K562 (cell line): ENCODE data around the gene PNPLA7. TPM values are rescaled to one million over a fixed set of nuclear protein-coding genes. Genes with fewer than 3 reads are reported as not detected.
A peak's percentile ranks its signal among the peaks of the same experiment; 100 is the strongest.

Source experiments
- ATAC-seq: fragments of 200-7000 bp; cut with Tn5 transposase; 3 replicates; pipeline ENCODE4 v1.9.1; 2020; ENCODE audit warnings: moderate library complexity
- BruUV-seq: library from RNA; stranded (reverse); fragments of 400-500 nt; replicated peaks from 2 replicates; lab custom pipeline; 2021; lab: Mats Ljungman, UMichigan
- CTCF ChIA-PET: fragments of 300-600 bp; formaldehyde crosslinking; extraction: SDS; loops from one replicate; lab custom pipeline; 2021; ENCODE audit warnings: low intra/inter-chr PET ratio; lab: Yijun Ruan, JAX
- POLR2A ChIA-PET: fragments of 300-600, 350-650 bp; sonication (Branson Sonifier 250); formaldehyde crosslinking; extraction: SDS; loops from one replicate; lab custom pipeline; 2021; ENCODE audit warnings: antibody characterized with exemption, inconsistent platforms; lab: Yijun Ruan, JAX
- DNase-seq, 4 experiments: peaks; one replicate each; pipeline versions ENCODE4 v3.0.0 to v3.0.0-alpha.2; 2011 to 2018; ENCODE audit warnings: low spot score in 3 of 4, mixed read lengths in 3 of 4; ENCODE audit errors: extremely low read depth in 1 of 4
- FAIRE-seq: peaks from 2 replicates; lab custom pipeline; 2011; peaks lifted over from hg19 to GRCh38; lab: Jason Lieb, UNC
- H2AFZ ChIP-seq: 2 replicates; pipeline ENCODE4 v1.6.0; 2011; ENCODE audit warnings: low read depth, low read length, control low read depth, inconsistent platforms
- H3K27ac ChIP-seq: fragments of 200-600 bp; 3 replicates; pipeline ENCODE4 v1.8.0; 2011; ENCODE audit warnings: low read depth, mild to moderate bottlenecking, control low read depth, inconsistent platforms, low read length, moderate library complexity, mixed read lengths; ENCODE audit errors: extremely low read depth
- H3K27me3 ChIP-seq, 2 experiments: fragments of 300-600 bp in 1 of 2; 2 replicates in 1 of 2; 3 replicates in 1 of 2; pipeline versions ENCODE4 v1.6.0 to v1.8.0; 2011; ENCODE audit warnings: inconsistent platforms in 2 of 2, low read length in 2 of 2, mild to moderate bottlenecking in 1 of 2, mixed read lengths in 1 of 2, moderate library complexity in 1 of 2; ENCODE audit not compliant: control insufficient read depth in 2 of 2, insufficient read depth in 2 of 2
- H3K36me3 ChIP-seq: fragments of 300-600 bp; 3 replicates; pipeline ENCODE4 v1.8.0; 2011; ENCODE audit warnings: mild to moderate bottlenecking, low read length, inconsistent platforms; ENCODE audit not compliant: control insufficient read depth, insufficient read depth
- H3K4me1 ChIP-seq, 2 experiments: fragments of 200-600 bp in 1 of 2; replicated peaks in 1 of 2; 2 replicates in 1 of 2; 3 replicates in 1 of 2; pipeline versions ENCODE4 v1.5.1 to v1.8.0; 2011; ENCODE audit warnings: inconsistent platforms in 2 of 2, low read length in 2 of 2, mild to moderate bottlenecking in 1 of 2, mixed read lengths in 1 of 2, moderate library complexity in 1 of 2; ENCODE audit not compliant: control insufficient read depth in 2 of 2, insufficient read depth in 2 of 2
- H3K4me2 ChIP-seq: 2 replicates; pipeline ENCODE4 v1.6.1; 2011; ENCODE audit warnings: low read length, control low read depth, inconsistent platforms, mixed read lengths; ENCODE audit not compliant: insufficient read depth
- H3K4me3 ChIP-seq: fragments of 200-600 bp; sonication (generic), shearing (Covaris generic); 2 replicates; pipeline ENCODE4 v1.5.1; 2016; ENCODE audit warnings: control low read depth, inconsistent platforms
- H3K79me2 ChIP-seq: fragments of 200-600 bp; 3 replicates; pipeline ENCODE4 v1.8.0; 2011; ENCODE audit warnings: low read length, inconsistent platforms; ENCODE audit not compliant: control insufficient read depth, insufficient read depth
- H3K9ac ChIP-seq, 2 experiments: 2 replicates each; pipeline versions ENCODE4 v1.6.0 to v1.6.1; 2011; ENCODE audit warnings: low read depth in 2 of 2, low read length in 2 of 2, control low read depth in 1 of 2, inconsistent platforms in 1 of 2, mild to moderate bottlenecking in 1 of 2, mixed read lengths in 1 of 2; ENCODE audit not compliant: insufficient read depth in 1 of 2
- H3K9me1 ChIP-seq: one replicate; pipeline ENCODE4 v1.6.0; 2011; ENCODE audit warnings: inconsistent platforms, mild to moderate bottlenecking, low read length, moderate library complexity; ENCODE audit not compliant: control insufficient read depth, insufficient read depth
- H3K9me3 ChIP-seq: replicated peaks from 2 replicates; pipeline ENCODE4 v1.5.1; 2011; ENCODE audit warnings: low read depth, low read length, inconsistent platforms; ENCODE audit not compliant: control insufficient read depth, insufficient read depth
- H4K20me1 ChIP-seq: replicated peaks from 2 replicates; pipeline ENCODE4 v1.6.1; 2011; ENCODE audit warnings: low read length, inconsistent platforms, mixed read lengths; ENCODE audit not compliant: control insufficient read depth, insufficient read depth
- HIVEP1 ChIP-seq: fragments of 250-450 bp; sonication (Bioruptor Pico); IDR thresholded peaks from 2 replicates; pipeline ENCODE4 v1.4.0; 2020; ENCODE audit warnings: mild to moderate bottlenecking
- PCBP1 ChIP-seq: fragments of 200-400 bp; formaldehyde crosslinking; IDR thresholded peaks from 2 replicates; pipeline ENCODE4 v1.6.1; 2018; ENCODE audit warnings: mild to moderate bottlenecking, low read depth, low read length; ENCODE audit not compliant: poor library complexity, severe bottlenecking
- WGBS: fragments of 100-300 bp; shearing (Covaris generic); methylation state at CpG from one replicate; pipeline ENCODE4 v1.1.6; 2016; ENCODE audit warnings: low coverage, mixed read lengths; ENCODE audit not compliant: insufficient coverage; ENCODE audit errors: missing lambda C conversion rate; 5-methylcytosine and 5-hydroxymethylcytosine counted together
- in situ Hi-C: fragments of 300-500 bp; cut with MboI; formaldehyde crosslinking; loops from 4 replicates; pipeline ENCODE4 v1.15.0; 2018; ENCODE audit warnings: inconsistent platforms, mixed read lengths
- intact Hi-C: fragments of 100-400 bp; cut with micrococcal nuclease; formaldehyde crosslinking; loops from 2 replicates; pipeline ENCODE4 v1.14.2; 2022
- polyA plus RNA-seq, 8 experiments: library from polyadenylated mRNA; depleted of rRNA in 4 of 8; stranded (reverse) in 5 of 8; unstranded in 3 of 8; fragments of >200 nt; fragmentation: Nextera tagmentation in 2 of 8; fragmentation: Illumina TruSeq in 1 of 8; extraction: Ambion mirVana in 2 of 8; extraction: Trizol in 1 of 8; gene quantifications; 2 replicates each; pipeline versions ENCODE4 v1.2.1 to v1.2.3, GENCODE V29; 2011 to 2014; ENCODE audit warnings: inconsistent platforms in 1 of 8, missing spikeins in 1 of 8
- total RNA-seq, 7 experiments: library from RNA; depleted of rRNA in 6 of 7; stranded (reverse); fragments of >200 nt in 6 of 7; fragmentation: Illumina TruSeq in 2 of 7; extraction: Trizol in 2 of 7; gene quantifications; 2 replicates each; pipeline versions ENCODE4 v1.2.1 to v1.2.3, GENCODE V29; 2011 to 2021; ENCODE audit warnings: low replicate concordance in 1 of 7
- TF ChIP-seq, protein P1 (sequence below): sonication (generic); formaldehyde crosslinking; IDR thresholded peaks from 2 replicates; pipeline ENCODE4 v1.8.1; 2022; ENCODE audit warnings: missing genetic modification reagents

PNPLA7 gene
- total and polyA plus RNA-seq, 9 of the 15 experiments (the other 6 are each of a cell fraction or from before 2014, with no cell fraction given), result 0.01 to 0.85 (median 0.19) TPM; not detected in 1

DNA sequence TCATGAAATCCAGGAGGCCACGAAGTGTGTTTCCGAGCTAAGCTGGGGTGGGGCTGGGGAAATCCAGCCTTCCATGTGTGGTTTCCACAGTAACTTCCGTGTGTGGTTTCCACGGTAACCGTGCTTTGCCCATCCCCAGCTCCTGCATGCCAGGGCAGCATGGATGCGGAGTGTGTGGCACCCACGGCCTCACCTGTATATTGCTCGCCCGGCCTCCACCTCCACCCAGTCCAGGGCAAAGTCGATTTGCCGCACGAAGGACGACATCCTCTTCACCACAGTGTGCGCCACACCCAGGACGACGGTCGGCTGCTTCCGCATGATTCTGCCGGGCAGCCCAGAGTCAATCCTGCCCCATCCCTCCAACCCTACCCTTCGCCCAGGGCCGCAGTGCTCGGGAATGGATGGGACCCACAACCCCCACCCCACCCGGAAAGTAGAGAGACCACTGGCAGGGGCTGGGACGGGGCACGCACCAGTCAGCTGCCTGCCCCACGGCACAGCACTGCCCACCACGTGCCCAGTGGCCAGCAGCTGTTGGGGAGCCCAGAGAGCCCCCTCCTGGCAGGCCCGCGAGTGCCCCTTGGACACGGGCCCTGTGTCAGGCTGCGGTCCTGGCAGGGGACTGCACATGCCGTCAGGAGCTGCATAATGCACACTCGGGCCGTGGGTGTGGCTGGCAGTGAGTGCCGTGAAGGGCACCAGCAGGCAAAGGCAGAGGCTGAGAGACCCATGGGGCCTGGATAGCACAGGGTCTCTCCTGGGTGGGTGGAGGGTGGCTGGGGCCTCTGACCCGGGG, 52.1 kb downstream of the PNPLA7 start:
- Histone ChIP-seq H3K27ac (no peak overlapping the region), H3K36me3 (no peaks in the 10 kb centered on the region), H3K27me3 (peaks cover 0 to 30% of the 10 kb centered on the region in 2 experiments; a peak in 2 of 5 replicates), H3K9me3 (no peaks in the 10 kb centered on the region), H3K9me1 (no peaks in the 10 kb centered on the region), H4K20me1 (no peaks in the 10 kb centered on the region), H3K4me3 (no peak overlapping the region), H3K4me2 (no peak overlapping the region), H2AFZ (no peak overlapping the region), H3K9ac (peak overlapping the region in 1 of 2 experiments; percentile 8; a peak in 1 of 4 replicates), H3K4me1 (peaks cover 14 to 71% of the 10 kb centered on the region in 2 experiments), H3K79me2 (no peaks in the 10 kb centered on the region)
- in situ Hi-C loops (no loop called here), intact Hi-C loops (no loop called here)
- ATAC-seq (no peak), DNase-seq (no peak), FAIRE-seq (no peak)
- 56% methylated on average over 34 of the region's 36 CpGs for WGBS
- TF ChIP-seq PCBP1 (peak; percentile 27), HIVEP1 (no peak)
- TF ChIP-seq, protein P1, sequence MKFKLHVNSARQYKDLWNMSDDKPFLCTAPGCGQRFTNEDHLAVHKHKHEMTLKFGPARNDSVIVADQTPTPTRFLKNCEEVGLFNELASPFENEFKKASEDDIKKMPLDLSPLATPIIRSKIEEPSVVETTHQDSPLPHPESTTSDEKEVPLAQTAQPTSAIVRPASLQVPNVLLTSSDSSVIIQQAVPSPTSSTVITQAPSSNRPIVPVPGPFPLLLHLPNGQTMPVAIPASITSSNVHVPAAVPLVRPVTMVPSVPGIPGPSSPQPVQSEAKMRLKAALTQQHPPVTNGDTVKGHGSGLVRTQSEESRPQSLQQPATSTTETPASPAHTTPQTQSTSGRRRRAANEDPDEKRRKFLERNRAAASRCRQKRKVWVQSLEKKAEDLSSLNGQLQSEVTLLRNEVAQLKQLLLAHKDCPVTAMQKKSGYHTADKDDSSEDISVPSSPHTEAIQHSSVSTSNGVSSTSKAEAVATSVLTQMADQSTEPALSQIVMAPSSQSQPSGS (CRISPR knock-in tag), result no peak
- BruUV-seq, result no TSS peak
- POLR2A ChIA-PET, result interaction anchor here (0.7 to 1.1 kb wide), 2 partner anchors 11 to 17 kb away, joined by 3 to 4 read pairs; no protein-coding TSS in a partner anchor
- CTCF ChIA-PET, result no interaction called here
